ENCODE data around the gene PLA2G4A.

DNA sequence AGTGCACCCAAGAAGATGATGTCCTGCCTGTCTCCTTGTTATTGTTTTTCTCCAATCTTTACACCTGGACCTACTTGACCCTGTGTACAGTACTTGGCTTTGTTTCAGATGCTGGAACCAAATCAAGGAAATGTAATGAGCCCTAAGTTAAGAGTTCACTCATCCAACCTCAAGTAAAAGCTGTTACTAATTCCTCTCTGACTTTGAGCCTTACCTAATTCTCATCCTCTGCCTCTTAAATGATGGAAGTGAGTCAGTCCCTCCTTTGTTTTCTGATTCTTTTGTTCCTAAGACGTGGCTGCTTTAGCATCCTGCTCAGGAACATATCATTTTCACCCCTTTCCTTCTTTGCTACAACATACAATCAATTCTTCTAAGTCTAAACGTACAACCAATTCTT lies 15.3 kb upstream of the PLA2G4A start:
- TF ChIP-seq, protein P1, sequence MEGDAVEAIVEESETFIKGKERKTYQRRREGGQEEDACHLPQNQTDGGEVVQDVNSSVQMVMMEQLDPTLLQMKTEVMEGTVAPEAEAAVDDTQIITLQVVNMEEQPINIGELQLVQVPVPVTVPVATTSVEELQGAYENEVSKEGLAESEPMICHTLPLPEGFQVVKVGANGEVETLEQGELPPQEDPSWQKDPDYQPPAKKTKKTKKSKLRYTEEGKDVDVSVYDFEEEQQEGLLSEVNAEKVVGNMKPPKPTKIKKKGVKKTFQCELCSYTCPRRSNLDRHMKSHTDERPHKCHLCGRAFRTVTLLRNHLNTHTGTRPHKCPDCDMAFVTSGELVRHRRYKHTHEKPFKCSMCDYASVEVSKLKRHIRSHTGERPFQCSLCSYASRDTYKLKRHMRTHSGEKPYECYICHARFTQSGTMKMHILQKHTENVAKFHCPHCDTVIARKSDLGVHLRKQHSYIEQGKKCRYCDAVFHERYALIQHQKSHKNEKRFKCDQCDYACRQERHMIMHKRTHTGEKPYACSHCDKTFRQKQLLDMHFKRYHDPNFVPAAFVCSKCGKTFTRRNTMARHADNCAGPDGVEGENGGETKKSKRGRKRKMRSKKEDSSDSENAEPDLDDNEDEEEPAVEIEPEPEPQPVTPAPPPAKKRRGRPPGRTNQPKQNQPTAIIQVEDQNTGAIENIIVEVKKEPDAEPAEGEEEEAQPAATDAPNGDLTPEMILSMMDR (IDR thresholded peaks at IDR 0.05), result no peak
- no peak for TF ChIP-seq POLR2A (IDR thresholded peaks at IDR 0.05)

Data from transverse colon (tissue), 3 donors.